ENCODE measurements around the gene PFN3.

PFN3 gene

GRCh38 chr5:177387405-177387804 is 13.1 kb downstream of the PFN3 start:
- Histone ChIP-seq H3K4me3 (ENCODE audit: low read depth, low read length) (no peak overlapping the region), H3K9ac (ENCODE audit: low read length) (no peak overlapping the region), H3K27me3 (ENCODE audit: control insufficient read depth, insufficient read depth, low read length) (peaks cover 38% of the 10 kb centered on the region), H3K36me3 (ENCODE audit: control insufficient read depth, insufficient read depth, low read length) (no peaks in the 10 kb centered on the region), H3K9me3 (ENCODE audit: control insufficient read depth, insufficient read depth, low read depth, low read length) (no peaks in the 10 kb centered on the region), H3K4me1 (ENCODE audit: control insufficient read depth, insufficient read depth, low read length) (peaks cover 22% of the 10 kb centered on the region), H3K27ac (ENCODE audit: low read depth, low read length) (no peak overlapping the region)

GRCh38 chr5:177386542-177386941 is 13.9 kb downstream of the PFN3 start:
- Histone ChIP-seq H3K27ac (ENCODE audit: low read depth, low read length) (no peak overlapping the region), H3K9ac (ENCODE audit: low read length) (no peak overlapping the region), H3K9me3 (ENCODE audit: control insufficient read depth, insufficient read depth, low read depth, low read length) (no peaks in the 10 kb centered on the region), H3K36me3 (ENCODE audit: control insufficient read depth, insufficient read depth, low read length) (no peaks in the 10 kb centered on the region), H3K4me1 (ENCODE audit: control insufficient read depth, insufficient read depth, low read length) (peaks cover 24% of the 10 kb centered on the region), H3K27me3 (ENCODE audit: control insufficient read depth, insufficient read depth, low read length) (peaks cover 35% of the 10 kb centered on the region), H3K4me3 (ENCODE audit: low read depth, low read length) (no peak overlapping the region)

- peaks cover 30% of the 10 kb centered on the region for H3K27me3 ChIP-seq (ENCODE audit: control insufficient read depth, insufficient read depth, low read length)
- no peaks in the 10 kb centered on the region for H3K9me3 ChIP-seq (ENCODE audit: control insufficient read depth, insufficient read depth, low read depth, low read length)
- H3K36me3 ChIP-seq (ENCODE audit: control insufficient read depth, insufficient read depth, low read length), result no peaks in the 10 kb centered on the region
- no peak overlapping the region for H3K4me3 ChIP-seq (ENCODE audit: low read depth, low read length)
- H3K9ac ChIP-seq (ENCODE audit: low read length), result no peak overlapping the region
- peaks cover 29% of the 10 kb centered on the region for H3K4me1 ChIP-seq (ENCODE audit: control insufficient read depth, insufficient read depth, low read length)
- no peak overlapping the region for H3K27ac ChIP-seq (ENCODE audit: low read depth, low read length)
Measured at GRCh38 chr5:177385720-177386119, 14.7 kb downstream of the PFN3 start.

DNA sequence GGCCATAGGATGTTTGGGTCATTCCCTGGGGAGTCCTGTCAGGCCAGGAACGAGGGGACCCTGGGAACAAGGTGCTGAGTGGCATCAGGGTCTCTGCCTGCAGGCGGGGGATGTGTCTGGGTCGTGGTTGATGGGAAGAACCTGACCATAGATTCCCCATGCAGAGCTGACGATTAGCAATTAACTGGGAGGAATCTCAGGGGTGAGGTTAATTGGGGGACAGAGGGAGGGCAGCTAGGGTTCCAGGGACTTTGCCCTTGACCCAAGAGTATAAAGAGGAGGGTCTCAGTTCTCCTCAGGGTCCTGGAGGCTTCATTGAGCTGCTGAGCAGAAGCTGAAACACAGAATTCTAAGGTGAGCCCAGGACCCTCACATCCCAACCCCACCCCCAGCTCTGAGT is 16.3 kb downstream of the PFN3 start, which contains the start of gene SLC34A1:
SLC34A1 (plus strand) TSS at position 301 of the 400 bp plus-strand sequence. CDS start 1,308 bp downstream, outside the sequence.
- Histone ChIP-seq H3K4me3 (ENCODE audit: low read depth, low read length) (no peak within 1 kb of the TSS), H3K4me1 (ENCODE audit: control insufficient read depth, insufficient read depth, low read length) (peaks cover 18% of the 10 kb centered on the region), H3K9me3 (ENCODE audit: control insufficient read depth, insufficient read depth, low read depth, low read length) (no peaks in the 10 kb centered on the region), H3K27me3 (ENCODE audit: control insufficient read depth, insufficient read depth, low read length) (peaks cover 20% of the 10 kb centered on the region), H3K36me3 (ENCODE audit: control insufficient read depth, insufficient read depth, low read length) (no peaks in the 10 kb centered on the region), H3K27ac (ENCODE audit: low read depth, low read length) (no peak within 1 kb of the TSS), H3K9ac (ENCODE audit: low read length) (no peak within 1 kb of the TSS)

DNA sequence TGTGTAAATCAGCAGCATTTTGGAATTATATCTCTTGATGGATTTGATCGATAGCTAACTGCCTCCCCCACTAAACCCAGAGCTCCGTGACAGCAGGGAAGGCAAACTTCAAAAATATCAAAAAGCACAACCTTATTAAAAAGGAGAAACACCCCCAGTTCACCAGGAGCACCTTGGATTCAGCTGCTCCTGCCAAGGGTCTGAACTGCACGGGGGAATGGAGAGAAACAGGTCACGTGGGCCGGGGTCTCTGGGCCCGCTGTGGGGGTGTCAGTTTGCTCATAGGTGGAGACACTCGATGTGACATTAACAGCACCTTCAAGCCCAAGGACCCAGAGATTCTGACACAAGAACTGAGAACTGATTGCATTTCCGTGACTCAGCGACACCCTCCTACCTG is 17.3 kb downstream of the PFN3 start:
- Histone ChIP-seq H3K27me3 (ENCODE audit: control insufficient read depth, insufficient read depth, low read length) (peaks cover 11% of the 10 kb centered on the region), H3K9me3 (ENCODE audit: control insufficient read depth, insufficient read depth, low read depth, low read length) (no peaks in the 10 kb centered on the region), H3K4me3 (ENCODE audit: low read depth, low read length) (no peak overlapping the region), H3K9ac (ENCODE audit: low read length) (no peak overlapping the region), H3K4me1 (ENCODE audit: control insufficient read depth, insufficient read depth, low read length) (peaks cover 12% of the 10 kb centered on the region; the same call in 1 of the 2 replicates), H3K36me3 (ENCODE audit: control insufficient read depth, insufficient read depth, low read length) (no peaks in the 10 kb centered on the region), H3K27ac (ENCODE audit: low read depth, low read length) (no peak overlapping the region)

GRCh38 chr5:177382423-177383029 is 17.9 kb downstream of the PFN3 start:
- Histone ChIP-seq H3K4me3 (ENCODE audit: low read depth, low read length) (no peak overlapping the region), H3K9ac (ENCODE audit: low read length) (no peak overlapping the region), H3K9me3 (ENCODE audit: control insufficient read depth, insufficient read depth, low read depth, low read length) (no peaks in the 10 kb centered on the region), H3K27ac (ENCODE audit: low read depth, low read length) (no peak overlapping the region), H3K36me3 (ENCODE audit: control insufficient read depth, insufficient read depth, low read length) (no peaks in the 10 kb centered on the region), H3K27me3 (ENCODE audit: control insufficient read depth, insufficient read depth, low read length) (peaks cover 11% of the 10 kb centered on the region), H3K4me1 (ENCODE audit: control insufficient read depth, insufficient read depth, low read length) (peaks cover 17% of the 10 kb centered on the region)

GRCh38 chr5:177380805-177381126 is 19.7 kb downstream of the PFN3 start:
- no peaks in the 10 kb centered on the region for H3K36me3 ChIP-seq (ENCODE audit: control insufficient read depth, insufficient read depth, low read length)

DNA sequence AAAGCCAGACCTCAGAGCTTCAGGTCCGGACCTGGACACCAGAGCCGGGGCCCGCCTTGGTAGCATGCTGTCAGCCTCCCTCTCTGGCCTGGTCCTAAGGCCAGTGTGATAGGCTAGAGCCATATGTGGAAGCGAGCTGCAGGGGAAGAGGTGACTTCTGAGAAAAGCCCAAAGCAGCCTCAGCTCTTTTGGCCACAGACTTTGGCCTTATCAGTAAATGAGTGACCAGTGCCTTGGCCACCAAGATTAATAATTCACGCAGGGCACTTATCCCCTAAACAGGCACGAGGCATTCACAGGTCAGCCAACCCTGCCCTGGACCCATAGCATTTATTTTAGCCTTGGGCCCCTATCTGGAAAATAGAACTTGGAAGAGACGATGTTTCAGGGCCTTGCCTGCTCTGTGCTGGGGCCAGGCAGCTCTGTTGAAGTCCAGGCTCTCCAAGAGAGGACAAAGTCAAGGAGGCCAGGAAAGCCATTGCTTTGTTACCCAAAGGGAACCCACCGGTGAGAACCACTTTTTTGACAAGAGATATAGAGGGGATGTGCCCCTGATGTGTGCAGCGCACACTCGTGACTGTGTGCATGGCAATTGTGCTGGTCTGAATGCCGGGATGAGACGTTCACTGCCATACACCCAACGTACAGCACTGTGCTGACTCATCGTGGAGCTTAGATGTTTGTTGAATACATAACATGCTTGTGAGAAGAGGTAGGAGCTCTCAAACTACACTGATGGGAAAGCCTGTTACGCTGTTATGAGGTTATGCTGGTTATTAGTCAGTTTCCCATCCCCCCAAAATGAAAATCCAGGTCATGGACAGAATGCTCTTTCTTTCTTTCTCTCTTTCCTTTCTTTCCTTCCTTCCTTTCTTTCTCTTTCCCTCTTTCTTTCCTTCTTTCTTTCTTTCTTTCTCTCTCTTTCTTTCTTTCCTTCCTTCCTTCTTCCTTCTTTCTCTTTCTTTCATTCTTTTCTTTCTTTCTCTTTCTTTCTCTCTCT is 21.3 kb downstream of the PFN3 start:
- Histone ChIP-seq H3K27me3 (ENCODE audit: control insufficient read depth, insufficient read depth, low read length) (peaks cover 10% of the 10 kb centered on the region), H3K27ac (ENCODE audit: low read depth, low read length) (no peak overlapping the region), H3K36me3 (ENCODE audit: control insufficient read depth, insufficient read depth, low read length) (no peaks in the 10 kb centered on the region), H3K4me3 (ENCODE audit: low read depth, low read length) (no peak overlapping the region), H3K4me1 (ENCODE audit: control insufficient read depth, insufficient read depth, low read length) (peaks cover 18% of the 10 kb centered on the region), H3K9me3 (ENCODE audit: control insufficient read depth, insufficient read depth, low read depth, low read length) (no peaks in the 10 kb centered on the region), H3K9ac (ENCODE audit: low read length) (no peak overlapping the region)

More at GRCh38 chr5:177380805-177381126, 19.7 kb downstream of the PFN3 start:
- no peak overlapping the region for H3K27ac ChIP-seq (ENCODE audit: low read depth, low read length)
- no peak overlapping the region for H3K4me3 ChIP-seq (ENCODE audit: low read depth, low read length)
- no peaks in the 10 kb centered on the region for H3K9me3 ChIP-seq (ENCODE audit: control insufficient read depth, insufficient read depth, low read depth, low read length)
- no peak overlapping the region for H3K9ac ChIP-seq (ENCODE audit: low read length)
- peaks cover 11% of the 10 kb centered on the region for H3K27me3 ChIP-seq (ENCODE audit: control insufficient read depth, insufficient read depth, low read length)
- peaks cover 17% of the 10 kb centered on the region for H3K4me1 ChIP-seq (ENCODE audit: control insufficient read depth, insufficient read depth, low read length)

DNA sequence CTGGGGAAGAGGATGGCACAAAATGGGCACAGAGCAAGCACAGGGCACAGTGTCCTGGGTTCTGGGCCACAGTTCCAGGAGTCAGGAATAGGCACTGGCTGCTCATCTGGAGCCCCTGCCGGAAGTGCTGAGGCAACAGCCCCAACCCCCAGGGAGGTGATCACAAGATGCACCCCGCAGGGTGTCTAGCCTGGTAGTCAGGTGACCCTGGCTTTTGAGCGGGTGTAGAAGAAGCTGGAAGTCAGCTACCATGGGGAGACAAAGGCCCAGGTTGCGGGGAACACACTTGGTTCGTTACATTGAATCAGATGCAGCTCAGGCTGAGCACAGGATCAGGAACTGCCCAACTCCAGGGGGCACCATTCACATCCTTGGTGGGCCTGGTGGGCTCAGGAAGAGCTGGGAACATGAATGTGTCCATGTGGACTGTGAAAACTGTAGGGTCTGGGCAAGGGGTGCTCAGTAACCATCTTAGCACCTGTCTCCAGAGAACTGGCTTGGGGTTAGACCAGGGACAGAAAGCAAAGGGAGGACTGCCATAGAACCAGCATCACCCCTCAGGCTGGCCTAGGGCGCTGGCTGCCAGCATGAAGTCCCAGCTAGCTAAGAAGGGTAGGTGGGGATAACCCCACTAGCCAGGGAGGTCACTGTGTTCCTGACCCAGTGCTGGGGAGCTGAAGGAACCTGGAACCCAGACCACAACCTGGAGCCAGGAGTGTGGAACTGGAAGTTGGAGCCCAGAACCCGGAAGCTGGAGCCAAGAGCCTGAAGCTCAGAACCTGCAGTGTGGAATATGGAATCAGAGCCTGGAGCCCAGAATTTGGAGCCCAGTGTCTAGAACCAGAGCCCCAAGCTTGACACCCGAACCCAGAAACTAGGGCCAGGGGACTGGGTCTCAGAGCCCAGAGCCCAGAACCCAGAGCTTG is 22.3 kb downstream of the PFN3 start:
- peaks cover 25% of the 10 kb centered on the region for H3K4me1 ChIP-seq (ENCODE audit: control insufficient read depth, insufficient read depth, low read length)

DNA sequence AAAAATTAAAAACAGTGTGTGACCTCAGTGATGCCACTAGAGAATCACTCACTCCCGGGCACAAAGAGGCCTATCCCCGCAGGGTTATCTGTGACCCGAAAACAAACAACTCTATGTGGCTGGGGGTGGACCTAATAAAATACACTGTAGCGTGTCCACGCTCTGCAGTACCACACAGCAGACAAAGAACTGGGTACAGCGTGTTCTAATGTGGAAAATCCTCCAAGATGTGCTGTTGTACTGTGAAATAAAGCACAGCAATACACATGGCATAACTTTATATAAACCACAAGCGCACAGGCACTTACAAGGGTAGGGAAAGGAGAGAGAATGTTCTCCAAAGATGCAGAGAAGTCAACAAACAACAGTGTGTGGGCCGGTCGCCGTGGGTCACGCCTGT is 24.4 kb downstream of the PFN3 start:
- peaks cover 18% of the 10 kb centered on the region for H3K4me1 ChIP-seq (ENCODE audit: control insufficient read depth, insufficient read depth, low read length)
- no peaks in the 10 kb centered on the region for H3K27me3 ChIP-seq (ENCODE audit: control insufficient read depth, insufficient read depth, low read length)
- peaks cover 5% of the 10 kb centered on the region; the same call in 1 of the 2 replicates for H3K36me3 ChIP-seq (ENCODE audit: control insufficient read depth, insufficient read depth, low read length)
- H3K27ac ChIP-seq (ENCODE audit: low read depth, low read length), result no peak overlapping the region
- no peak overlapping the region for H3K9ac ChIP-seq (ENCODE audit: low read length)
- H3K9me3 ChIP-seq (ENCODE audit: control insufficient read depth, insufficient read depth, low read depth, low read length), result no peaks in the 10 kb centered on the region
- no peak overlapping the region for H3K4me3 ChIP-seq (ENCODE audit: low read depth, low read length)

More for the DNA sequence above, 22.3 kb downstream of the PFN3 start:
- no peak overlapping the region for H3K4me3 ChIP-seq (ENCODE audit: low read depth, low read length)
- no peaks in the 10 kb centered on the region for H3K27me3 ChIP-seq (ENCODE audit: control insufficient read depth, insufficient read depth, low read length)
- H3K27ac ChIP-seq (ENCODE audit: low read depth, low read length), result no peak overlapping the region
- H3K36me3 ChIP-seq (ENCODE audit: control insufficient read depth, insufficient read depth, low read length), result no peaks in the 10 kb centered on the region
- H3K9ac ChIP-seq (ENCODE audit: low read length), result no peak overlapping the region
- no peaks in the 10 kb centered on the region for H3K9me3 ChIP-seq (ENCODE audit: control insufficient read depth, insufficient read depth, low read depth, low read length)

Data from HUES6 (cell line).